Spinal cord (tissue), 10 donors: Measurements from ENCODE around the gene SORCS2. TPM values are rescaled to one million over a fixed set of nuclear protein-coding genes. Genes with fewer than 3 reads are reported as not detected.
"Not testable (repeated sequence)": the region's sequence is repeated elsewhere in the genome, so short reads cannot be mapped to it uniquely, and the experiment has no call there.

Source experiments
- DNase-seq, 6 donors: peaks; one replicate each; pipeline versions ENCODE4 v3.0.0 to v3.0.0-alpha.2; 2013 to 2015; ENCODE audit warnings: low spot score in 6 of 6, low read depth in 4 of 6
- H3K27ac ChIP-seq: one replicate; pipeline ENCODE4 v1.5.1; 2013; ENCODE audit warnings: low read depth, low read length, control low read depth
- H3K27me3 ChIP-seq: one replicate; pipeline ENCODE4 v1.6.1; 2013; ENCODE audit warnings: low read length; ENCODE audit not compliant: control insufficient read depth, insufficient read depth
- H3K36me3 ChIP-seq: one replicate; pipeline ENCODE4 v1.6.1; 2013; ENCODE audit warnings: low read length; ENCODE audit not compliant: control insufficient read depth, insufficient read depth
- H3K4me1 ChIP-seq: one replicate; pipeline ENCODE4 v1.6.1; 2013; ENCODE audit warnings: low read length; ENCODE audit not compliant: control insufficient read depth, insufficient read depth
- H3K4me3 ChIP-seq: one replicate; pipeline ENCODE4 v1.5.1; 2013; ENCODE audit warnings: low read depth, low read length, control low read depth
- H3K9me3 ChIP-seq: one replicate; pipeline ENCODE4 v1.6.1; 2013; ENCODE audit warnings: low read length; ENCODE audit not compliant: control insufficient read depth, insufficient read depth
- WGBS: methylation state at CpG from one replicate; pipeline ENCODE4 v1.1.5; 2013; ENCODE audit warnings: missing lambda C conversion rate; ENCODE audit not compliant: insufficient coverage; 5-methylcytosine and 5-hydroxymethylcytosine counted together
- polyA plus RNA-seq, 2 donors: library from polyadenylated mRNA; unstranded; fragments of 120-200 nt; gene quantifications; one replicate each; pipeline ENCODE4 v1.2.1, GENCODE V29; 2013; ENCODE audit not compliant: insufficient read length in 2 of 2
- total RNA-seq, 2 donors: library from RNA; depleted of rRNA in 1 of 2; stranded (reverse); fragments of 120-200 nt in 1 of 2; fragments of >200 nt in 1 of 2; gene quantifications; one replicate each; pipeline versions ENCODE4 v1.2.3 to v1.2.4, GENCODE V29; 2013 to 2014
- donor health status: healthy.

The SORCS2 gene
- total and polyA plus RNA-seq, 4 donors: 7.3 to 24.8 (median 16.5) TPM

DNA sequence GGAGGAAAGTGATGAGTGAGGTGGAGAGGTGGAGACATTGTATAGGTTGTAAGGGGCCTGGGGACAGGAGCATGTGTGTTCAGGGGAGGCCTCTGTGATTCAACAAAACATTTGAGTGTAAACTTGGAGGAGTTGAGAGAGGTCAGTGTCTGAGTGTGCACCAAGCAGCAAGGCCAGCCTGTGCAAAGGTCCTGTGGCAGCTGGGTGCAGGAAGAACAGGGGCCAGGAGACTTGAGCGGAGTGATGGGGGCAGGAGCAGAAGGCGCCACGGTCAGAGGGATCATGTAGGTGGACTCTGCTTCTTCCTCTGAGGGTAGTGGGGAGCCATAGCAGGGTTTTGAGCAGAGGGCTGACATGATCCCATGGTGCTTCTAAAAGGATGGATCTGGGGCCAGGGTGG lies 252.0 kb downstream of the SORCS2 start:
- H3K4me1 ChIP-seq: peaks cover 3% of the 10 kb centered on the region
- no peak overlapping the region for H3K27ac ChIP-seq
- H3K4me3 ChIP-seq: no peak overlapping the region
- no peak for DNase-seq
- 96% methylated on average over 3 of the region's 3 CpGs for WGBS
- H3K27me3 ChIP-seq: peaks cover 6% of the 10 kb centered on the region
- H3K36me3 ChIP-seq: no peaks in the 10 kb centered on the region
- peaks cover under 1% of the 10 kb centered on the region for H3K9me3 ChIP-seq

DNA sequence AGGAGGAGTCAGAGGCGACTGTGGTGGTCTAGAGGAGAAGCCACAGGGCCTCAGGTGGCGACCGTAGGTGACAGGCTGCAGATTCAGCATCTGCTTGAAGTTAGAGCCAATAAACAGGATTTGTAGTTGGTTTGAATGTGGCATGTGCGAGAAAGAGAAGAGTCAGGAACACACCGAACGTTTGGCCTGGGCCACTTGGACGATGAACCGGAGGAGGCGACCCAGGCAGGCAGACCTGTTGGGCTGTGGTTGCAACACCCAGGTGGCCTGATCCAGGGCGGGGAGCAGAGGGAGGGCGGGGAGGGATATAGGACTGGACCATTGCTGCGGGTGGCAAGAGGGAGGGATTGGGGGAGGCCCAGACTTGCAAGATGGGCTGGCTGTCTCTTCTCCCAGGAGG lies 252.4 kb downstream of the SORCS2 start:
- Histone ChIP-seq H3K36me3 (no peaks in the 10 kb centered on the region), H3K27me3 (peaks cover 8% of the 10 kb centered on the region), H3K4me1 (peaks cover 3% of the 10 kb centered on the region), H3K4me3 (no peak overlapping the region), H3K9me3 (no peaks in the 10 kb centered on the region), H3K27ac (no peak overlapping the region)
- no peak for DNase-seq
- WGBS: 85% methylated on average over 11 of the region's 12 CpGs

DNA sequence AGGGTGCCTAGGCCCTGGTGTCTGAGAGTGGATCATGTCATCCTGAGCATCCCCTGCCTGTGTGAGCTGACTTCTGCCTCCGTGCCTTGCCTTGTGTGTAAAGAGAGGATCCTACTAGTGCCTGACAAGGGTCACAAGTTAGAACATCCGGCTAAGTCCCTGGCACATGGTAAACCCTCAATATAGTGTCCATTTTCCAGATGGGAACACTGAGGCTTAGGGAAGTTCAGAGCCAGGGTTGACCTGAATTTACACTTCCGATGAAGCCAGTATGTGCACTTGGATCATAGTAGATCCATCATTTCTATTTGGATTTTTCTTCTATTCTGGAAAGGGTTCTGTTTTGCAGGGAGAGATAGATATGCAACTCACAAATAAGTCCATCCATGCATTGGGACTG lies 254.9 kb downstream of the SORCS2 start:
- 79% methylated on average over 3 of the region's 3 CpGs for WGBS
- Histone ChIP-seq H3K27me3 (peaks cover 8% of the 10 kb centered on the region), H3K4me1 (peaks cover 3% of the 10 kb centered on the region), H3K36me3 (peaks cover 2% of the 10 kb centered on the region), H3K27ac (no peak overlapping the region), H3K4me3 (no peak overlapping the region), H3K9me3 (no peaks in the 10 kb centered on the region)
- no peak for DNase-seq

DNA sequence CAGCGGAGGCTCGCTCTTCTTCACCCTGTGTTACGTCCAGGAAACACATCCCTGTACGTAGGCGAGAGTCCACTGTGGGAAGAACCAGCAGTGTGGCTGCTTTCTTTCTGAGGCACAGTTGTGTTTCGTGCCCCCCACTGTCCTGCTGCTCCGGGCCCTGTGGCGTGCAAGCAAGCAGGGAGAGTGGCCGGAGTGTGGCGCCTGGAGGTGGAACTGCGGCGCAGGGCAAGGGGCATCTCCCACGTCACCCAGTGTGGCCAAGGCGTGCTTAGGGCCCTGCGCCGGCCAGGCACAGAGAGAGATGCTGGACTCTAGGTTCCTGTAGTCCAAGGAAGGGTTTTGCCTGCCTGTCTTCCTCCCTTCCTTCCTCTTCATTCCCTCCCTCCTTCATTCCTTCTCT lies 255.7 kb downstream of the SORCS2 start:
- WGBS: 66% methylated on average over 16 of the region's 16 CpGs
- Histone ChIP-seq H3K4me1 (peaks cover 3% of the 10 kb centered on the region), H3K9me3 (no peaks in the 10 kb centered on the region), H3K27me3 (peaks cover 8% of the 10 kb centered on the region), H3K4me3 (no peak overlapping the region), H3K27ac (no peak overlapping the region), H3K36me3 (peaks cover 2% of the 10 kb centered on the region)
- DNase-seq: no peak

DNA sequence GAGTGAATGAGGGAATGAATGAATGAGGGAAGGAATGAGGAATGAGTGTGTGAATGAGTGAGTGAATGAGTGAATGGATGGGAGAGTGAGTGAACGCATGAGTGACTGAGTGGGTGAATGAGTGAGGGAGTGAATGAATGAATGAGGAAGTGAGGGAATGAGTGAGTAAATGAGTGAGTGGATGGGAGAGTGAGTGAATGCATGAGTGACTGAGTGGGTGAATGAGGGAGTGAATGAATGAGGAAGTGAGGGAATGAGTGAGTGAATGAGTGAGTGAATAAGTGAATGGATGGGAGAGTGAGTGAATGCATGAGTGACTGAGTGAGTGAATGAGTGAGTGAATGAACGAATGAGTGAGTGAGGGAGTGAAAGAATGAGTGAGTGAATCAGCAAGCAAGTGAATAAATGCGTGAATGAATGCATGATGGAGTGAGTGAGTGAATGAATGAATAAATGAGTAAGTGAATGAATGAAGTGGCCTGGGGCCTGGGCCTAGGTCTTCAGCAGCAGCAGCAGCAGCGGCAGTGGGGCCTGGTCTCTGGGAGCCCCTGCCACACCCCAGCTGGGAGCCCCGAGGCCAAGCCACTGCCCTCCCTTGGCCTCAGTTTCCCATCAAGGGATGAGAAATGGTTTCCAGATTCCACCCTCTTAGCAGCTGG lies 258.6 kb downstream of the SORCS2 start:
- 81% methylated on average over 4 of the region's 5 CpGs for WGBS
- Histone ChIP-seq H3K27me3 (peaks cover 8% of the 10 kb centered on the region), H3K27ac (no peak overlapping the region), H3K9me3 (no peaks in the 10 kb centered on the region), H3K4me3 (no peak overlapping the region), H3K36me3 (peaks cover 2% of the 10 kb centered on the region), H3K4me1 (no peaks in the 10 kb centered on the region)
- DNase-seq: no peak

DNA sequence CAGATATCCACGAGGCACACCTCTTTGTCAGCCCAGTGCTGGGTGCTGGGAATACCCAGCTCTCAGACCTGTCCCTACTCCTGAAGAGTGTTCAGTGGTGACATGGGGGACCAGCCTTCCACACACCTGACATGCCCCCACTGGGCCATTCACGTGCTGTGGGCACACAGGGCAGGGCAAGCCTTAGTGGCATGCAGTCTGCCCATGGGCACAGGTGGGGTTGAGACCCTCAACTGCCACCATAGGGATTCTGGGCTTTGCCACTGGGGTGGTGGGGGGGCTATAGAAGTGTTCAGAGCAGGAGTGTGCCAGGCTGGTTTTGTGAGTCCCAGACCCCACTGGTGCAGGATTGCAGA lies 259.1 kb downstream of the SORCS2 start:
- no peak overlapping the region for H3K27ac ChIP-seq
- no peak overlapping the region for H3K4me3 ChIP-seq
- DNase-seq: no peak
- peaks cover 2% of the 10 kb centered on the region for H3K36me3 ChIP-seq
- WGBS: 92% methylated on average over 2 of the region's 2 CpGs
- H3K9me3 ChIP-seq: no peaks in the 10 kb centered on the region
- no peaks in the 10 kb centered on the region for H3K4me1 ChIP-seq
- peaks cover 8% of the 10 kb centered on the region for H3K27me3 ChIP-seq

DNA sequence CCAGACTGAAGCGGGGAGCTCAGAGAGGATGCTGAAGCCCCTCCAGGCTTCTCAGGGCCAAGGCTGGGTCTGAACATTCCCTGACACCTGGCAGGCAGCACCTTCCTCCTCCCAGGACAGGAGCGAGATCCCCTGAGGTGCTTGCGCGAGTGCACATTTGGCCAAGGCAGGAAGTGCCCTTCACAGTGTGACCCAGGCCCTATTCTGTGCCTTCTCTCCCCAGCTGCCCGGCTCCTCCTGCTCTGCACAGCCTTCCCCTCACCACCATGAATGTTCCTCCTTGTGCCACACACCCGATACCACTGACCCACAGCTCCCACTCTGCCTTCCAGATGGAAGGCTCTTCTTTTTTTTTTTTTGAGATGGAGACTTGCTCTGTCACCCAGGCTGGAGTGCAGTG lies 259.5 kb downstream of the SORCS2 start:
- Histone ChIP-seq H3K27ac (no peak overlapping the region), H3K4me1 (no peaks in the 10 kb centered on the region), H3K36me3 (peaks cover 2% of the 10 kb centered on the region), H3K4me3 (no peak overlapping the region), H3K27me3 (peaks cover 8% of the 10 kb centered on the region), H3K9me3 (no peaks in the 10 kb centered on the region)
- WGBS: 69% methylated on average over 6 of the region's 6 CpGs
- DNase-seq: no peak

DNA sequence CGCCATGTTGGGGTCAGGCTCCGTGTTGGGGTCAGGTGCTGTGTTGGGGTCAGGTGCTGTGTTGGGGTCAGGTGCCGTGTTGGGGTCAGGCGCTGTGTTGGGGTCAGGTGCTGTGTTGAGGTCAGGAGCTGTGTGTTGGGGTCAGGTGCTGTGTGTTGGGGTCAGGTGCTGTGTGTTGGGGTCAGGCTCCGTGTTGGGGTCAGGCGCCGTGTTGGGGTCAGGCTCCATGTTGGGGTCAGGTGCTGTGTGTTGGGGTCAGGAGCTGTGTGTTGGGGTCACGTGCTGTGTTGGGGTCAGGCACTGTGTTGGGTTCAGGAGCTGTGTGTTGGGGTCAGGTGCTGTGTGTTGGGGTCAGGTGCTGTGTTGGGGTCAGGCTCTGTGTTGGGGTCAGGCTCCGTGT lies 260.5 kb downstream of the SORCS2 start:
- H3K36me3 ChIP-seq, H3K27ac ChIP-seq, DNase-seq, H3K4me1 ChIP-seq, H3K27me3 ChIP-seq, H3K9me3 ChIP-seq, H3K4me3 ChIP-seq: not testable (repeated sequence)
- 97% methylated on average over 5 of the region's 9 CpGs for WGBS

DNA sequence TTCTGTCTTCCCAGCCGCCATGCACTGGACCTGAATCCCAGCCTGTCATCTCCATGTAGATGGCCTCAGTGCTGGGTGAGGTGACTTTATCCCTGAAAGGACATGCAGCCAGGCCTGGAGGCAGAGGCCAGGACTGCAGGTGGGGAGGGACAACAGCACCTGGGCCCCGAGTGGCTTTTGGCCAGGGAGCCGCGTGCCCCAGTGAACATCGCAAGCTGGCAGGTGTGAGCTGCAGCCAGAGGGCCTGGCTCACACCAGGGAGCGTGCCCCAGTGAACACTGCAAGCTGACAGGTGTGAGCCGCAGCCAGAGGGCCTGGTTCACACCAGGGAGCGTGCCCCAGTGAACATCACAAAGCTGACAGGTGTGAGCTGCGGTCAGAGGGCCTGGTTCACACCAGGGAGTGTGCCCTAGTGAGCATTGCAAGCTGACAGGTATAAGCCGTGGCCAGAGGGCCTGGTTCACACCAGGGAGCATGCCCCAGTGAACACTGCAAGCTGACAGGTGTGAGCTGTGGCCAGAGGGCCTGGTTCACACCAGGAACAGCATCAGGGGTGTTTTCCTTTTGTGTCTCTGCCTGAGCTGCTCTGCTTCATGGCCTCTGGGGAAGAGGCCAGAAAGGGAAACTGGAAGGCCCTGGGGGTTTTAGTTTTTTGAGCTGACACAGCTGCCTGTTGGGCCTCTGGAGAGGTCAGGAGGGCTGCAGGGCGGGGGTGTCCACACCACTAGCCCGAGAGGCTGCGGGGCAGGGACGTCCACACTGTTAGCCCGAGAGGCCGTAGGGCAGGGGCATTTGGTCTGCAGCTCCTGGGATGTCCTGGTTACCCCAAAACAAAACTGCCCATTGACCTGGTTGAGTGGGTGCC lies 265.1 kb downstream of the SORCS2 start:
- Histone ChIP-seq H3K27ac (no peak overlapping the region), H3K9me3 (no peaks in the 10 kb centered on the region), H3K4me1 (peaks cover 25% of the 10 kb centered on the region), H3K36me3 (peaks cover 3% of the 10 kb centered on the region), H3K27me3 (no peaks in the 10 kb centered on the region), H3K4me3 (no peak overlapping the region)
- 87% methylated on average over 16 of the region's 16 CpGs for WGBS
- no peak for DNase-seq

DNA sequence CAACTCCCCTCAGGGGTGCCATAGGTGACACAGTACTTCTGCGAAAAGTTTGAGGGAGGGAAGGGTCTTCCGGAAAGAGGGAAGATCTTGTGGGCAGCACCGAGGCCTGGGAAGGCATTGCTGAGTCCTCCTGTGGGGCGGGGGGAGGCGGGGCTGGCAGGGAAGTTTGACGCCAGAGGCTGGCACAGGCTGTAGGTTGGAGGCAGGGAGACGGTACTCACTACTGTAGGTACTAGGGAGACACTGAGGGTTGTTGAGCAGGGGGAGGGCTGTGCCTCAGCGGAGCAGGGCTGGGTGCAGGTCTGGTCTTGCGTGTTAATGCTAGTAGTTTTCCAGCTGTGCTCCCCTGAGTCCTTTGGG lies 265.7 kb downstream of the SORCS2 start:
- peaks cover 31% of the 10 kb centered on the region for H3K4me1 ChIP-seq
- no peaks in the 10 kb centered on the region for H3K9me3 ChIP-seq
- no peak overlapping the region for H3K4me3 ChIP-seq
- no peak overlapping the region for H3K27ac ChIP-seq
- DNase-seq: no peak
- peaks cover 3% of the 10 kb centered on the region for H3K36me3 ChIP-seq
- no peaks in the 10 kb centered on the region for H3K27me3 ChIP-seq
- WGBS: 80% methylated on average over 7 of the region's 9 CpGs
